Upper lobe of left lung (tissue), 6 donors: ENCODE data around the gene TRAPPC8. TPM values are rescaled to one million over a fixed set of nuclear protein-coding genes. Genes with fewer than 3 reads are reported as not detected.

ENCODE experiments used
- ATAC-seq, 2 donors: fragments of 200-7000 bp; cut with Tn5 transposase; one replicate each; pipeline ENCODE4 v1.9.1; 2022; ENCODE audit warnings: mild to moderate bottlenecking in 2 of 2, moderate library complexity in 2 of 2; ENCODE audit not compliant: low FRiP score in 2 of 2
- DNase-seq, 2 donors: peaks; one replicate each; pipeline ENCODE4 v3.0.0-alpha.2; 2019 to 2020
- H3K27ac ChIP-seq, 4 donors: fragments of 200-600 bp; sonication (generic); one replicate each; pipeline ENCODE4 v1.5.1; 2016 to 2019
- H3K27me3 ChIP-seq, 4 donors: fragments of 200-600 bp; sonication (generic); one replicate each; pipeline ENCODE4 v1.5.1; 2017 to 2019
- H3K36me3 ChIP-seq, 4 donors: fragments of 200-600 bp; sonication (generic); one replicate each; pipeline ENCODE4 v1.5.1; 2016 to 2019
- H3K4me1 ChIP-seq, 4 donors: fragments of 200-600 bp; sonication (generic); one replicate each; pipeline ENCODE4 v1.5.1; 2018 to 2019
- H3K4me3 ChIP-seq, 4 donors: fragments of 200-600 bp; sonication (generic); one replicate each; pipeline ENCODE4 v1.5.1; 2017 to 2019; ENCODE audit warnings: mild to moderate bottlenecking in 2 of 4, moderate library complexity in 1 of 4
- H3K9me3 ChIP-seq, 4 donors: fragments of 200-600 bp; sonication (generic); one replicate each; pipeline ENCODE4 v1.5.1; 2018 to 2019
- CTCF ChIP-seq, 6 experiments: fragments of 450-650 bp in 4 of 6; fragments of 200-600 bp in 2 of 6; sonication (generic) in 2 of 6; IDR thresholded peaks; one replicate each; pipeline ENCODE4 v1.5.1; 2016 to 2019; ENCODE audit warnings: antibody characterized with exemption in 6 of 6
- EP300 ChIP-seq, 4 donors: sonication (generic); formaldehyde crosslinking; IDR thresholded peaks; one replicate each; pipeline ENCODE4 v1.5.1; 2017; ENCODE audit warnings: antibody characterized with exemption in 4 of 4, control low read depth in 2 of 4
- POLR2A ChIP-seq, 4 donors: fragments of 450-650 bp; IDR thresholded peaks; one replicate each; pipeline ENCODE4 v1.5.1; 2016 to 2017; ENCODE audit warnings: antibody characterized with exemption in 4 of 4, mild to moderate bottlenecking in 2 of 4
- POLR2AphosphoS5 ChIP-seq, 2 donors: sonication (generic); formaldehyde crosslinking; IDR thresholded peaks; one replicate each; pipeline ENCODE4 v1.5.1; 2017; ENCODE audit warnings: antibody characterized with exemption in 2 of 2
- WGBS, 2 donors: methylation state at CpG; one replicate each; pipeline ENCODE4 v1.1.5; 2017 to 2018; 5-methylcytosine and 5-hydroxymethylcytosine counted together
- total RNA-seq, 6 donors: library from RNA; depleted of rRNA in 4 of 6; stranded (reverse); fragments of >200 nt in 4 of 6; gene quantifications; one replicate each; pipeline versions ENCODE4 v1.1.0 to v1.2.1, GENCODE V29; 2016 to 2021
- donor health status: DM: no; HTN: no; CAD: no; lungs with moderate emphysema.
- donor health status: DM: no; HTN: yes; CAD: no; lungs with severe emphysema.

The TRAPPC8 gene
- total RNA-seq, 6 donors from 2014 or later, result 14.1 to 56.4 (median 40.2) TPM

GRCh38 chr18:31976242-31976641 lies 33.3 kb upstream of the TRAPPC8 start:
- H3K4me1 ChIP-seq, result no peaks in the 10 kb centered on the region
- no peaks in the 10 kb centered on the region for H3K36me3 ChIP-seq
- no peak overlapping the region for H3K27ac ChIP-seq
- ATAC-seq (no peak), DNase-seq (no peak)
- 45 to 49% methylated on average over 3 of the region's 3 CpGs for WGBS, 2 donors
- TF ChIP-seq POLR2A (IDR thresholded peaks at IDR 0.05) (no peak), POLR2AphosphoS5 (IDR thresholded peaks at IDR 0.05) (no peak), EP300 (IDR thresholded peaks at IDR 0.05) (no peak), CTCF (IDR thresholded peaks at IDR 0.05) (no peak)
- H3K4me3 ChIP-seq, result no peak overlapping the region
- H3K27me3 ChIP-seq, result no peaks in the 10 kb centered on the region
- peaks cover 10 to 34% (median 23%) of the 10 kb centered on the region in 4 donors for H3K9me3 ChIP-seq

GRCh38 chr18:31973929-31974546 lies 31.1 kb upstream of the TRAPPC8 start:
- ATAC-seq, result no peak
- 81 to 94% methylated on average over 4 of the region's 4 CpGs for WGBS, 2 donors

GRCh38 chr18:31970617-31971016 lies 27.7 kb upstream of the TRAPPC8 start:
- Histone ChIP-seq H3K4me3 (no peak overlapping the region), H3K27me3 (no peaks in the 10 kb centered on the region), H3K9me3 (peaks cover 10 to 23% (median 21%) of the 10 kb centered on the region in 4 donors), H3K36me3 (no peaks in the 10 kb centered on the region), H3K27ac (no peak overlapping the region), H3K4me1 (no peaks in the 10 kb centered on the region)
- DNase-seq (no peak), ATAC-seq (no peak)
- 69 to 85% methylated on average over 3 of the region's 3 CpGs for WGBS, 2 donors
- no peak for TF ChIP-seq POLR2A (IDR thresholded peaks at IDR 0.05)
- TF ChIP-seq EP300 (IDR thresholded peaks at IDR 0.05), result no peak
- no peak for TF ChIP-seq CTCF (IDR thresholded peaks at IDR 0.05)
- TF ChIP-seq POLR2AphosphoS5 (IDR thresholded peaks at IDR 0.05), result no peak

More at GRCh38 chr18:31973929-31974546, 31.1 kb upstream of the TRAPPC8 start:
- H3K4me3 ChIP-seq, result no peak overlapping the region
- no peaks in the 10 kb centered on the region for H3K4me1 ChIP-seq
- no peak overlapping the region for H3K27ac ChIP-seq
- DNase-seq, result no peak
- TF ChIP-seq EP300 (IDR thresholded peaks at IDR 0.05), result no peak
- TF ChIP-seq POLR2A (IDR thresholded peaks at IDR 0.05), result no peak
- no peak for TF ChIP-seq POLR2AphosphoS5 (IDR thresholded peaks at IDR 0.05)
- TF ChIP-seq CTCF (IDR thresholded peaks at IDR 0.05), result no peak
- H3K27me3 ChIP-seq, result no peaks in the 10 kb centered on the region
- H3K9me3 ChIP-seq, result peaks cover 10 to 34% (median 23%) of the 10 kb centered on the region in 4 donors
- H3K36me3 ChIP-seq, result no peaks in the 10 kb centered on the region

GRCh38 chr18:31965316-31965970 lies 22.5 kb upstream of the TRAPPC8 start:
- no peak for TF ChIP-seq POLR2AphosphoS5 (IDR thresholded peaks at IDR 0.05)
- no peak for TF ChIP-seq EP300 (IDR thresholded peaks at IDR 0.05)
- no peak for TF ChIP-seq CTCF (IDR thresholded peaks at IDR 0.05)
- TF ChIP-seq POLR2A (IDR thresholded peaks at IDR 0.05), result no peak
- DNase-seq (no peak), ATAC-seq (no peak)
- Histone ChIP-seq H3K36me3 (no peaks in the 10 kb centered on the region), H3K27ac (no peak overlapping the region), H3K27me3 (no peaks in the 10 kb centered on the region), H3K4me3 (no peak overlapping the region), H3K9me3 (no peaks in the 10 kb centered on the region), H3K4me1 (no peaks in the 10 kb centered on the region)
- 65 to 67% methylated on average over 5 of the region's 5 CpGs for WGBS, 2 donors

- H3K27ac ChIP-seq, result no peak overlapping the region
- DNase-seq (no peak), ATAC-seq (no peak)
- no peaks in the 10 kb centered on the region for H3K4me1 ChIP-seq
- H3K36me3 ChIP-seq, result no peaks in the 10 kb centered on the region
- no peaks in the 10 kb centered on the region for H3K9me3 ChIP-seq
- no peaks in the 10 kb centered on the region for H3K27me3 ChIP-seq
- H3K4me3 ChIP-seq, result no peak overlapping the region
- TF ChIP-seq POLR2A (IDR thresholded peaks at IDR 0.05), result no peak
- no peak for TF ChIP-seq EP300 (IDR thresholded peaks at IDR 0.05)
- TF ChIP-seq CTCF (IDR thresholded peaks at IDR 0.05), result no peak
- no peak for TF ChIP-seq POLR2AphosphoS5 (IDR thresholded peaks at IDR 0.05)
Observed at GRCh38 chr18:31957728-31958127, 14.8 kb upstream of the TRAPPC8 start.
